HUDEP-2 (cell line): ENCODE data around the gene UHMK1.

Source experiments
- DNase-seq, 76 experiments: peaks; one replicate each; lab custom pipeline; 2025; ENCODE audit not compliant: unreplicated experiment in 76 of 76; lab: John Stamatoyannopoulos, UW

UHMK1 gene

GRCh38 chr1:162502928-162503327, 5.3 kb downstream of the UHMK1 start:
- DNase-seq = no peak

GRCh38 chr1:162527314-162527713, 29.7 kb downstream of the UHMK1 start:
- no peak for DNase-seq

- DNase-seq = no peak
Measured at GRCh38 chr1:162530307-162530987, 32.8 kb downstream of the UHMK1 start.

GRCh38 chr1:162530988-162531319, 33.3 kb downstream of the UHMK1 start:
- DNase-seq = no peak

- DNase-seq = no peak
Measured at GRCh38 chr1:162535501-162535900, 37.9 kb downstream of the UHMK1 start.

GRCh38 chr1:162536511-162536910, 38.9 kb downstream of the UHMK1 start:
- DNase-seq = no peak

- no peak for DNase-seq
Measured at GRCh38 chr1:162537216-162537615, 39.6 kb downstream of the UHMK1 start.

- no peak for DNase-seq
Measured at GRCh38 chr1:162538815-162539431, 41.3 kb downstream of the UHMK1 start.

GRCh38 chr1:162541619-162542141, 44.1 kb downstream of the UHMK1 start:
- no peak for DNase-seq

GRCh38 chr1:162543228-162543627, 45.6 kb downstream of the UHMK1 start:
- no peak for DNase-seq

- peak in 13 of 76 experiments; percentile 3 to 36 (median 11) for DNase-seq
Measured at GRCh38 chr1:162548170-162548569, 50.6 kb downstream of the UHMK1 start.

GRCh38 chr1:162549001-162549400, 51.4 kb downstream of the UHMK1 start:
- DNase-seq = no peak

- DNase-seq = no peak
Measured at GRCh38 chr1:162550925-162551324, 53.3 kb downstream of the UHMK1 start.

- DNase-seq = no peak
Measured at GRCh38 chr1:162551969-162552683, 54.5 kb downstream of the UHMK1 start.

GRCh38 chr1:162552684-162553252, 55.1 kb downstream of the UHMK1 start:
- DNase-seq = no peak

GRCh38 chr1:162554258-162554657, 56.6 kb downstream of the UHMK1 start:
- DNase-seq = no peak

GRCh38 chr1:162557536-162557935, 59.9 kb downstream of the UHMK1 start:
- DNase-seq = no peak

- DNase-seq = no peak
Measured at GRCh38 chr1:162560303-162561036, 62.9 kb downstream of the UHMK1 start.

GRCh38 chr1:162561037-162561615, 63.5 kb downstream of the UHMK1 start:
- peak in 75 of 76 experiments; percentile 46 to 98 (median 94) for DNase-seq
